Gastroesophageal sphincter (tissue), 4 donors: ENCODE measurements around the gene HBS1L. TPM values are rescaled to one million over a fixed set of nuclear protein-coding genes. Genes with fewer than 3 reads are reported as not detected.
"Not testable (repeated sequence)": the region's sequence is repeated elsewhere in the genome, so short reads cannot be mapped to it uniquely, and the experiment has no call there.

Experiments
- ATAC-seq: fragments of 150-250 bp; one replicate; pipeline ENCODE4 v1.9.1; 2016; ENCODE audit warnings: mild to moderate bottlenecking, moderate library complexity
- H3K27ac ChIP-seq, 4 donors: fragments of 200-600 bp; sonication (generic) in 3 of 4; 1 replicate in 3 of 4; 2 replicates in 1 of 4; pipeline ENCODE4 v1.5.1; 2016 to 2019
- H3K27me3 ChIP-seq: fragments of 200-600 bp; sonication (generic); one replicate; pipeline ENCODE4 v1.5.1; 2019
- H3K36me3 ChIP-seq, 2 donors: fragments of 200-600 bp; sonication (generic); one replicate each; pipeline ENCODE4 v1.5.1; 2019; ENCODE audit warnings: control low read depth in 1 of 2
- H3K4me1 ChIP-seq, 3 donors: fragments of 200-600 bp; sonication (generic); 1 replicate in 2 of 3; 2 replicates in 1 of 3; pipeline ENCODE4 v1.5.1; 2016 to 2019; ENCODE audit warnings: control low read depth in 2 of 3
- H3K4me3 ChIP-seq, 2 donors: fragments of 200-600 bp; sonication (generic); one replicate each; pipeline ENCODE4 v1.5.1; 2019; ENCODE audit warnings: mild to moderate bottlenecking in 1 of 2, moderate library complexity in 1 of 2
- H3K9me3 ChIP-seq, 3 donors: fragments of 200-600 bp; sonication (generic); one replicate each; pipeline ENCODE4 v1.5.1; 2017 to 2019; ENCODE audit warnings: control low read depth in 2 of 3
- EP300 ChIP-seq: sonication (generic); formaldehyde crosslinking; IDR thresholded peaks from one replicate; pipeline ENCODE4 v1.6.1; 2017; ENCODE audit warnings: antibody characterized with exemption, mild to moderate bottlenecking
- POLR2A ChIP-seq, 2 donors: fragments of 450-650 bp; IDR thresholded peaks; one replicate each; pipeline ENCODE4 v1.6.1; 2017; ENCODE audit warnings: antibody characterized with exemption in 2 of 2, mild to moderate bottlenecking in 2 of 2, moderate library complexity in 1 of 2
- POLR2AphosphoS5 ChIP-seq: sonication (generic); formaldehyde crosslinking; IDR thresholded peaks from one replicate; pipeline ENCODE4 v1.6.1; 2017; ENCODE audit warnings: antibody characterized with exemption
- WGBS, 2 donors: methylation state at CpG; one replicate each; pipeline ENCODE4 v1.1.5; 2018; ENCODE audit warnings: low coverage in 1 of 2; 5-methylcytosine and 5-hydroxymethylcytosine counted together
- total RNA-seq, 4 donors: library from RNA; depleted of rRNA; stranded (reverse); fragments of >200 nt; gene quantifications; one replicate each; pipeline ENCODE4 v1.1.0, GENCODE V29; 2016
- TF ChIP-seq, protein P1 (sequence below), 4 experiments: fragments of 200-600 bp in 2 of 4; fragments of 450-650 bp in 2 of 4; sonication (generic) in 1 of 4; IDR thresholded peaks; one replicate each; pipeline ENCODE4 v1.5.1; 2017 to 2019; ENCODE audit warnings: antibody characterized with exemption in 4 of 4, mild to moderate bottlenecking in 2 of 4, moderate library complexity in 2 of 4

The HBS1L gene
- total RNA-seq, 4 donors from 2014 or later = 56.5 to 159 (median 67.6) TPM

DNA sequence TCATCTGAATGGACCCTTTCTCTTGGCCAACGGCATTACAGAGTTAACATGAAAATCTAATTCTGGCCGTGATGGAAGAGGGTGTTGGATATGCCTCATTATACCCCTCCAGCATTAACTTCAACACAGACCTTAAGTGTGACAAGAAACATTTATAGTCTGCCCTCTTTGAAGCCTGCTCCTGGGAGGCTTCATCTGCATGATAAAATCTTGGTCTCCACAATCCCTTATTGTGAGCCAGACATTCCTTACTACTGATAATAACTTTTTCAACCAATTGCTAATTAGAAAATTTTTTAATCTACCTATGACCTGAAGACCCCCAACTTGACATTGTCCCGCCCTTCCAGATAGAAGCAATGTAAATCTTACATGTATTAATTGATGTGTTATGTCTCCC is 9.3 kb upstream of the HBS1L start:
- H3K9me3 ChIP-seq = no peaks in the 10 kb centered on the region
- WGBS, 2 donors = 72 to 88% methylated on average over 1 to 2 of the region's 3 CpGs
- H3K4me1 ChIP-seq = no peaks in the 10 kb centered on the region
- no peak overlapping the region for H3K27ac ChIP-seq
- H3K27me3 ChIP-seq = no peaks in the 10 kb centered on the region
- no peak for ATAC-seq
- TF ChIP-seq POLR2A (IDR thresholded peaks at IDR 0.05) (no peak), POLR2AphosphoS5 (no peak), EP300 (no peak)
- TF ChIP-seq, protein P1, sequence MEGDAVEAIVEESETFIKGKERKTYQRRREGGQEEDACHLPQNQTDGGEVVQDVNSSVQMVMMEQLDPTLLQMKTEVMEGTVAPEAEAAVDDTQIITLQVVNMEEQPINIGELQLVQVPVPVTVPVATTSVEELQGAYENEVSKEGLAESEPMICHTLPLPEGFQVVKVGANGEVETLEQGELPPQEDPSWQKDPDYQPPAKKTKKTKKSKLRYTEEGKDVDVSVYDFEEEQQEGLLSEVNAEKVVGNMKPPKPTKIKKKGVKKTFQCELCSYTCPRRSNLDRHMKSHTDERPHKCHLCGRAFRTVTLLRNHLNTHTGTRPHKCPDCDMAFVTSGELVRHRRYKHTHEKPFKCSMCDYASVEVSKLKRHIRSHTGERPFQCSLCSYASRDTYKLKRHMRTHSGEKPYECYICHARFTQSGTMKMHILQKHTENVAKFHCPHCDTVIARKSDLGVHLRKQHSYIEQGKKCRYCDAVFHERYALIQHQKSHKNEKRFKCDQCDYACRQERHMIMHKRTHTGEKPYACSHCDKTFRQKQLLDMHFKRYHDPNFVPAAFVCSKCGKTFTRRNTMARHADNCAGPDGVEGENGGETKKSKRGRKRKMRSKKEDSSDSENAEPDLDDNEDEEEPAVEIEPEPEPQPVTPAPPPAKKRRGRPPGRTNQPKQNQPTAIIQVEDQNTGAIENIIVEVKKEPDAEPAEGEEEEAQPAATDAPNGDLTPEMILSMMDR (IDR thresholded peaks at IDR 0.05) = no peak
- H3K36me3 ChIP-seq = no peaks in the 10 kb centered on the region
- H3K4me3 ChIP-seq = no peak overlapping the region

- TF ChIP-seq EP300 (no peak), POLR2AphosphoS5 (no peak), POLR2A (IDR thresholded peaks at IDR 0.05) (no peak)
- TF ChIP-seq, protein P1 (IDR thresholded peaks at IDR 0.05) = no peak
- Histone ChIP-seq H3K4me1 (no peaks in the 10 kb centered on the region), H3K36me3 (no peaks in the 10 kb centered on the region), H3K27ac (no peak overlapping the region), H3K9me3 (no peaks in the 10 kb centered on the region), H3K27me3 (no peaks in the 10 kb centered on the region), H3K4me3 (no peak overlapping the region)
- no peak for ATAC-seq
- 62 to 63% methylated on average over 2 to 7 of the region's 7 CpGs for WGBS, 2 donors
Measured at GRCh38 chr6:135062735-135063134, 8.1 kb upstream of the HBS1L start.

DNA sequence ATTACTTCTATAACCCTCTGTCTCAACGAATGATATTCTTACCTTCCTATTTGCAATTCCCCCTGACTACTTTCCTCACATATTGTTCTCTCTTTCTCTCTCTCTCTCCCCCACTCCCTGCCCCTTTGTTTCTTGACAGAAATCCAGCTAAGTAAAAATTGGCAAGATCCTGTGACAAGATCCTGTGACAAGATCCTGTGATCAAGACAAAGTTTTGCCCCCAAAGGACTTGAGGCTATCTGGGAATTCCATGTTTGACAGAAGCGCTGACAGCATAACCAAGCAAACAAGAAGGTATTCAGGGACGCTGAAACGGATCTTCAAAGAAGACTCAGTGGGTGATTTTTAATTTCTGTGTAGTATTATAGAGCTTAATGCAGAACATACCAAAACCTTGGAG is 5.5 kb upstream of the HBS1L start:
- 54 to 71% methylated on average over 4 of the region's 4 CpGs for WGBS, 2 donors
- Histone ChIP-seq H3K4me1 (peaks cover 0 to 4% (median 0%) of the 10 kb centered on the region in 3 donors), H3K27me3 (no peaks in the 10 kb centered on the region), H3K36me3 (no peaks in the 10 kb centered on the region), H3K9me3 (no peaks in the 10 kb centered on the region), H3K4me3 (no peak overlapping the region), H3K27ac (no peak overlapping the region)
- no peak for ATAC-seq
- TF ChIP-seq EP300 = no peak
- TF ChIP-seq, protein P1 (IDR thresholded peaks at IDR 0.05) = no peak
- TF ChIP-seq POLR2A (IDR thresholded peaks at IDR 0.05) = no peak
- TF ChIP-seq POLR2AphosphoS5 = no peak

DNA sequence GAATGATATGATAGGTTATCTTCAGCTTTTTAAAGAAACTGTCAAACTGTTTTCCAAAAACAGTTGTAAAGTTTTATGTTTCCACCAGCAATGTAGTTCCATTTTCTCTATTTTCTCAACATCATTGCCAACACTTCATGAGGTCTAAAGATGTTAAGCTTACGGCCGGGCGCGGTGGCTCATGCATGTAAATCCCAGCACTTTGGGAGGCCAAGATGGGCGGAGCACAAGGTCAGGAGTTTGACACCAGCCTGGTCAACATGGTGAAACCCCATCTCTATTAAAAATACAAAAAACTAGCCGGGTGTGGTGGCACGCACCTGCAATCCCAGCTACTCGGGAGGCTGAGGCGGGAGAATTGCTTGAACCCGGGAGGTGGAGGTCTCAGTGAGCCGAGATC is 3.7 kb upstream of the HBS1L start:
- H3K36me3 ChIP-seq, H3K27ac ChIP-seq, H3K4me3 ChIP-seq, H3K9me3 ChIP-seq, H3K27me3 ChIP-seq, ATAC-seq: not testable (repeated sequence)
- peaks cover 4 to 14% (median 5%) of the 10 kb centered on the region in 3 donors for H3K4me1 ChIP-seq
- 93 to 100% methylated on average over 4 to 10 of the region's 11 CpGs for WGBS, 2 donors

DNA sequence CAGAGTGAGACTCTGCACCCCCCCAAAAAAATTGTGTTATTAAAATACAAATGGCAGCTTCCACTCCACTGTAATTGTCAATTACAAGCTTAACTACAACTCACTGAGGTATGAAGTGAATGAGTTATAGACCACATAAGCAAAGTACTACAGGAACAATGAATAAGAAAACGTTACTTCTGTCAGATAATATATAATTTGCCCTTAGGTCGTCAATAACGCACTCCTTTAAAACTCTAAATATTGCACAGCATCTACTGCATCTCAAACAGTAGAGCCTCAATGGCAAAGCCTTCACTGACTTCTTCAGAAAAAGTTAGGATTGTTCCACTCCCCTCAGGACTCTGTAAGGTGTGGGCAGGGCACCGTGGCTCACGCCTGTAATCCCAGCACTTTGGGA is 2.0 kb upstream of the HBS1L start:
- Histone ChIP-seq H3K9me3 (no peaks in the 10 kb centered on the region), H3K4me1 (peaks cover 4 to 31% (median 10%) of the 10 kb centered on the region in 3 donors), H3K27ac (no peak overlapping the region), H3K36me3 (no peaks in the 10 kb centered on the region), H3K4me3 (no peak overlapping the region), H3K27me3 (no peaks in the 10 kb centered on the region)
- no peak for TF ChIP-seq POLR2AphosphoS5
- no peak for TF ChIP-seq POLR2A (IDR thresholded peaks at IDR 0.05)
- TF ChIP-seq EP300 = no peak
- WGBS, 2 donors = 82 to 88% methylated on average over 3 of the region's 5 CpGs
- ATAC-seq = no peak

- Histone ChIP-seq H3K9me3 (no peaks in the 10 kb centered on the region), H3K27me3 (no peaks in the 10 kb centered on the region), H3K36me3 (peaks cover 2 to 9% of the 10 kb centered on the region in 2 donors), H3K27ac (peak overlapping the region; percentile 88 to 89 (median 88)), H3K4me1 (peaks cover 4 to 38% (median 10%) of the 10 kb centered on the region in 3 donors), H3K4me3 (peak overlapping the region; percentile 71 to 98)
- ATAC-seq = no peak
- WGBS, 2 donors = 0 to 3% methylated on average over 6 to 7 of the region's 9 CpGs
- TF ChIP-seq, protein P1 (IDR thresholded peaks at IDR 0.05) = no peak
- no peak for TF ChIP-seq EP300
- TF ChIP-seq POLR2A (IDR thresholded peaks at IDR 0.05) = no peak
- no peak for TF ChIP-seq POLR2AphosphoS5
Measured at GRCh38 chr6:135054226-135054568, 425 bp downstream of the HBS1L start.
